ENCODE results near the gene NELL1. TPM values are rescaled to one million over a fixed set of nuclear protein-coding genes. Genes with fewer than 3 reads are reported as not detected.

NELL1 gene
- total RNA-seq, 1 donor from 2014 or later, result 0.45 TPM

DNA sequence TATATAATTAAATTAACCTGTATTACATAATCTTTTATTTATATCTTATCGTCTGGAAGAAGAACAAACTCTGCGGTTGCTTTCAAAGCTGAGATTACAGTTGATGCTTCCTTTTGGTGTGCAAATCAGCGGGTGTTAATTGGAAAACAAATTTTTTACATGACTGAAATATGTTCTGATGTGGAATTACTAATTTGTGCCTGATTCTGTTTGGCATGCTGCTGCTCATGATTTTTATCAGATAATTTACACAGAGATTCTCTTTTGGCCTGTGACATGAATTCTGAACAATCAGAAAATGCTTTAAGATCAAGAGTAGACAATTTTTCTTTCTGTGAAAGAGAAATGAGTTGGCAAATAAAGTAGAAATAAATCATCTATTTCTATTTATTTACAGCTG, 510.8 kb downstream of the NELL1 start:
- H3K4me1 ChIP-seq (ENCODE audit: insufficient read depth, low read length), result no peaks in the 10 kb centered on the region
- Mint-ChIP-seq H3K4me1 (ENCODE audit: low read depth, unreplicated experiment) (no peaks in the 10 kb centered on the region), H3K36me3 (ENCODE audit: low read depth, unreplicated experiment) (no peaks in the 10 kb centered on the region), H3K27ac (ENCODE audit: unreplicated experiment) (no peak overlapping the region), H3K4me3 (ENCODE audit: unreplicated experiment) (no peak overlapping the region), H3K27me3 (ENCODE audit: low read depth, unreplicated experiment) (no peaks in the 10 kb centered on the region), H3K9me3 (ENCODE audit: unreplicated experiment) (no peaks in the 10 kb centered on the region)
- H3K4me2 ChIP-seq (ENCODE audit: low read length), result no peak overlapping the region
- H3K79me2 ChIP-seq (ENCODE audit: insufficient read depth, low read length), result no peaks in the 10 kb centered on the region
- no peak overlapping the region for H3K9ac ChIP-seq (ENCODE audit: low read length)
- H4K20me1 ChIP-seq (ENCODE audit: insufficient read depth, low read length), result no peaks in the 10 kb centered on the region
- no peak overlapping the region for H2AFZ ChIP-seq (ENCODE audit: low read depth, low read length)
- no peaks in the 10 kb centered on the region for H3K27me3 ChIP-seq (ENCODE audit: insufficient read depth, low read length)
- no peak overlapping the region for H3K27ac ChIP-seq (ENCODE audit: low read depth, low read length)
- H3K36me3 ChIP-seq (ENCODE audit: insufficient read depth, low read length), result no peaks in the 10 kb centered on the region
- FAIRE-seq (no peak), DNase-seq (ENCODE audit: low read depth) (no peak)
- H3K4me3 ChIP-seq (ENCODE audit: insufficient read depth, low read depth, low read length), result no peak overlapping the region
- H3K9me3 ChIP-seq (ENCODE audit: insufficient read depth, low read depth, low read length), result no peaks in the 10 kb centered on the region
- no peak for TF ChIP-seq CTCF (IDR thresholded peaks at IDR 0.05; ENCODE audit: insufficient read depth, low read depth, low read length)
- no peak for TF ChIP-seq EZH2 (IDR thresholded peaks at IDR 0.05; ENCODE audit: insufficient read depth, low read length)

GRCh38 chr11:21185959-21186358, 516.6 kb downstream of the NELL1 start:
- H3K36me3 Mint-ChIP-seq (ENCODE audit: low read depth, unreplicated experiment), result no peaks in the 10 kb centered on the region
- no peak for FAIRE-seq
- no peaks in the 10 kb centered on the region for H3K9me3 Mint-ChIP-seq (ENCODE audit: unreplicated experiment)

More at GRCh38 chr11:21185959-21186358, 516.6 kb downstream of the NELL1 start:
- H3K4me3 ChIP-seq (ENCODE audit: insufficient read depth, low read depth, low read length), result no peak overlapping the region
- no peak overlapping the region for H3K4me3 Mint-ChIP-seq (ENCODE audit: unreplicated experiment)
- no peak overlapping the region for H3K27ac ChIP-seq (ENCODE audit: low read depth, low read length)
- no peaks in the 10 kb centered on the region for H3K36me3 ChIP-seq (ENCODE audit: insufficient read depth, low read length)
- H3K79me2 ChIP-seq (ENCODE audit: insufficient read depth, low read length), result no peaks in the 10 kb centered on the region
- no peak overlapping the region for H3K4me2 ChIP-seq (ENCODE audit: low read length)
- no peaks in the 10 kb centered on the region for H3K4me1 ChIP-seq (ENCODE audit: insufficient read depth, low read length)
- no peaks in the 10 kb centered on the region for H4K20me1 ChIP-seq (ENCODE audit: insufficient read depth, low read length)
- H3K27me3 ChIP-seq (ENCODE audit: insufficient read depth, low read length), result no peaks in the 10 kb centered on the region
- no peak for DNase-seq (ENCODE audit: low read depth)
- H3K4me1 Mint-ChIP-seq (ENCODE audit: low read depth, unreplicated experiment), result no peaks in the 10 kb centered on the region
- H3K9ac ChIP-seq (ENCODE audit: low read length), result no peak overlapping the region
- H2AFZ ChIP-seq (ENCODE audit: low read depth, low read length), result no peak overlapping the region
- H3K27me3 Mint-ChIP-seq (ENCODE audit: low read depth, unreplicated experiment), result no peaks in the 10 kb centered on the region
- TF ChIP-seq CTCF (IDR thresholded peaks at IDR 0.05; ENCODE audit: insufficient read depth, low read depth, low read length) (no peak), EZH2 (IDR thresholded peaks at IDR 0.05; ENCODE audit: insufficient read depth, low read length) (no peak)
- H3K27ac Mint-ChIP-seq (ENCODE audit: unreplicated experiment), result no peak overlapping the region
- no peaks in the 10 kb centered on the region for H3K9me3 ChIP-seq (ENCODE audit: insufficient read depth, low read depth, low read length)

All from astrocyte (in vitro differentiated cells and primary cell).